GM12878 (cell line): ENCODE data around the gene CACNG1. TPM values are rescaled to one million over a fixed set of nuclear protein-coding genes. Genes with fewer than 3 reads are reported as not detected.

Experiments
- ATAC-seq: fragments of 200-7000 bp; cut with Tn5 transposase; 3 replicates; pipeline ENCODE4 v1.9.1; 2020; ENCODE audit warnings: mild to moderate bottlenecking, moderate library complexity
- BruUV-seq: library from RNA; stranded (reverse); fragments of 400-500 nt; replicated peaks from 2 replicates; lab custom pipeline; 2021; lab: Mats Ljungman, UMichigan
- CTCF ChIA-PET: fragments of 300-600 bp; sonication (Branson Sonifier 250); formaldehyde crosslinking; extraction: SDS; loops from one replicate; lab custom pipeline; 2021; ENCODE audit warnings: inconsistent platforms; lab: Yijun Ruan, JAX
- POLR2A ChIA-PET: fragments of 350-600 bp; formaldehyde crosslinking; extraction: SDS; loops from one replicate; lab custom pipeline; 2021; ENCODE audit warnings: inconsistent platforms; lab: Charles Lee
- RAD21 ChIA-PET: fragments of 300-600 bp; sonication (Branson Sonifier 250); formaldehyde crosslinking; loops from one replicate; lab custom pipeline; 2023; ENCODE audit warnings: antibody characterized with exemption; ENCODE audit not compliant: unreplicated experiment; lab: Charles Lee
- SMC1A ChIA-PET: fragments of 300-600 bp; sonication (Branson Sonifier 250); formaldehyde crosslinking; loops from one replicate; lab custom pipeline; 2023; ENCODE audit not compliant: unreplicated experiment, uncharacterized antibody; lab: Charles Lee
- DNase-seq: peaks from one replicate; pipeline ENCODE4 v3.0.0-alpha.2; 2011; ENCODE audit warnings: low read depth, low spot score
- FAIRE-seq: peaks from 3 replicates; lab custom pipeline; 2011; peaks lifted over from hg19 to GRCh38; lab: Jason Lieb, UNC
- H2AFZ ChIP-seq: 2 replicates; pipeline ENCODE4 v1.6.0; 2011; ENCODE audit warnings: low read depth, low read length, control low read depth; ENCODE audit not compliant: control insufficient read depth
- H3K27ac ChIP-seq: 2 replicates; pipeline ENCODE4 v1.5.1; 2011; ENCODE audit warnings: control low read depth; ENCODE audit not compliant: control insufficient read depth, insufficient read depth
- H3K27me3 ChIP-seq, 2 experiments: replicated peaks in 1 of 2; 2 replicates each; pipeline versions ENCODE4 v1.6.0 to v1.6.1; 2011; ENCODE audit warnings: low read length in 1 of 2; ENCODE audit not compliant: control insufficient read depth in 2 of 2, insufficient read depth in 2 of 2
- H3K36me3 ChIP-seq, 2 experiments: 2 replicates each; pipeline ENCODE4 v1.5.1; 2011; ENCODE audit warnings: low read length in 1 of 2; ENCODE audit not compliant: control insufficient read depth in 2 of 2, insufficient read depth in 2 of 2
- H3K4me1 ChIP-seq: 2 replicates; pipeline ENCODE4 v1.6.1; 2011; ENCODE audit warnings: mild to moderate bottlenecking, low read length, moderate library complexity, mixed read lengths; ENCODE audit not compliant: control insufficient read depth, insufficient read depth
- H3K4me2 ChIP-seq: 2 replicates; pipeline ENCODE4 v1.6.0; 2011; ENCODE audit warnings: control low read depth; ENCODE audit not compliant: control insufficient read depth, insufficient read depth
- H3K4me3 ChIP-seq: fragments of 200-600 bp; sonication (generic); 2 replicates; pipeline ENCODE4 v1.5.1; 2016
- H3K79me2 ChIP-seq: 2 replicates; pipeline ENCODE4 v1.6.0; 2011; ENCODE audit warnings: low read length; ENCODE audit not compliant: control insufficient read depth, insufficient read depth
- H3K9ac ChIP-seq: 2 replicates; pipeline ENCODE4 v1.8.0; 2011; ENCODE audit warnings: low read length, control low read depth, mixed read lengths; ENCODE audit not compliant: control insufficient read depth, insufficient read depth
- H3K9me3 ChIP-seq: replicated peaks from 3 replicates; pipeline ENCODE4 v1.5.1; 2011; ENCODE audit warnings: mild to moderate bottlenecking, low read length; ENCODE audit not compliant: control insufficient read depth, insufficient read depth
- H4K20me1 ChIP-seq: 2 replicates; pipeline ENCODE4 v1.6.0; 2011; ENCODE audit not compliant: control insufficient read depth, insufficient read depth
- DPF2 ChIP-seq: fragments of 450-650 bp; IDR thresholded peaks from 2 replicates; pipeline ENCODE4 v1.6.1; 2017; ENCODE audit warnings: mild to moderate bottlenecking
- EED ChIP-seq: sonication (generic); IDR thresholded peaks from 2 replicates; pipeline ENCODE4 v1.6.1; 2016; ENCODE audit warnings: antibody characterized with exemption, low read depth
- EP300 ChIP-seq, 2 experiments: fragments of 150-350 bp in 1 of 2; IDR thresholded peaks; 2 replicates each; pipeline ENCODE4 v1.6.1; 2011 to 2012; ENCODE audit warnings: low read depth in 2 of 2, low read length in 2 of 2, borderline replicate concordance in 1 of 2, improper control_type of control experiment in 1 of 2, inconsistent platforms in 1 of 2; ENCODE audit not compliant: control insufficient read depth in 1 of 2
- ETV6 ChIP-seq, 2 experiments: fragments of 450-650 bp in 1 of 2; IDR thresholded peaks in 1 of 2; conservative IDR thresholded peaks in 1 of 2; 2 replicates each; pipeline ENCODE4 v1.6.1; 2014; ENCODE audit warnings: antibody characterized with exemption in 1 of 2, borderline replicate concordance in 1 of 2, low read depth in 1 of 2, mild to moderate bottlenecking in 1 of 2, moderate library complexity in 1 of 2
- IKZF2 ChIP-seq, 2 experiments: fragments of 450-650 bp; IDR thresholded peaks; 2 replicates each; pipeline ENCODE4 v1.6.1; 2017; ENCODE audit warnings: mild to moderate bottlenecking in 2 of 2, moderate library complexity in 2 of 2
- KDM1A ChIP-seq: fragments of 200-600 bp; sonication (generic); IDR thresholded peaks from 2 replicates; pipeline ENCODE4 v1.6.1; 2016; ENCODE audit warnings: borderline replicate concordance
- RBBP5 ChIP-seq: fragments of 200-600 bp; sonication (generic); conservative IDR thresholded peaks from 2 replicates; pipeline ENCODE4 v1.6.1; 2016
- RUNX3 ChIP-seq: IDR thresholded peaks from 2 replicates; pipeline ENCODE4 v1.6.1; 2012; ENCODE audit warnings: low read length, inconsistent platforms
- SMC3 ChIP-seq: IDR thresholded peaks from 2 replicates; pipeline ENCODE4 v1.6.1; 2011; ENCODE audit warnings: low read length, improper control_type of control experiment, borderline replicate concordance
- SPI1 ChIP-seq: IDR thresholded peaks from 2 replicates; pipeline ENCODE4 v1.6.1; 2011; ENCODE audit warnings: low read depth, mild to moderate bottlenecking, low read length, moderate library complexity, borderline replicate concordance; ENCODE audit not compliant: insufficient read depth
- TCF12 ChIP-seq: IDR thresholded peaks from 2 replicates; pipeline ENCODE4 v1.6.1; 2011; ENCODE audit warnings: low read depth, mild to moderate bottlenecking, low read length
- TCF3 ChIP-seq: IDR thresholded peaks from 2 replicates; pipeline ENCODE4 v1.6.1; 2012; ENCODE audit warnings: low read depth, mild to moderate bottlenecking, low read length, borderline replicate concordance; ENCODE audit not compliant: insufficient read depth
- WRNIP1 ChIP-seq: IDR thresholded peaks from 2 replicates; pipeline ENCODE4 v1.6.1; 2011; ENCODE audit warnings: low read depth, low read length, improper control_type of control experiment, borderline replicate concordance
- ZNF24 ChIP-seq: fragments of 450-650 bp; IDR thresholded peaks from 2 replicates; pipeline ENCODE4 v1.6.1; 2017; ENCODE audit warnings: antibody characterized with exemption, mild to moderate bottlenecking
- WGBS: methylation state at CpG from one replicate; pipeline ENCODE4 v1.1.6; 2016; ENCODE audit warnings: low lambda C conversion rate; ENCODE audit not compliant: insufficient replicate concordance, insufficient coverage; ENCODE audit errors: missing lambda C conversion rate; 5-methylcytosine and 5-hydroxymethylcytosine counted together
- in situ Hi-C: fragments of 300-500 bp; cut with MboI; formaldehyde crosslinking; loops from 9 replicates; pipeline ENCODE4 v1.14.3; 2018; ENCODE audit warnings: mixed read lengths
- intact Hi-C: fragments of 100-400 bp; cut with micrococcal nuclease; formaldehyde crosslinking; loops from one replicate; pipeline ENCODE4 v1.14.2; 2022; ENCODE audit not compliant: unreplicated experiment
- polyA plus RNA-seq, 11 experiments: library from polyadenylated mRNA; depleted of rRNA in 4 of 11; unstranded in 6 of 11; stranded (reverse) in 5 of 11; fragments of >200 nt; fragmentation: Nextera tagmentation in 4 of 11; fragmentation: Illumina TruSeq in 1 of 11; extraction: Ambion mirVana in 4 of 11; extraction: Trizol in 1 of 11; gene quantifications; 1 replicate in 1 of 11; 2 replicates in 10 of 11; pipeline versions ENCODE4 v1.2.1 to v1.2.3, GENCODE V29; 2011 to 2016; ENCODE audit warnings: inconsistent platforms in 2 of 11, missing spikeins in 2 of 11, low read depth in 1 of 11
- total RNA-seq, 4 experiments: library from RNA; depleted of rRNA in 3 of 4; stranded (reverse); fragments of >200 nt in 3 of 4; fragmentation: Illumina TruSeq in 1 of 4; extraction: Trizol in 1 of 4; gene quantifications; 2 replicates each; pipeline versions ENCODE4 v1.2.1 to v1.2.3, GENCODE V29; 2013 to 2021
- TF ChIP-seq, protein P1 (sequence below): fragments of 450-650 bp; IDR thresholded peaks from 2 replicates; pipeline ENCODE4 v1.6.1; 2016; ENCODE audit warnings: mild to moderate bottlenecking
- TF ChIP-seq, protein P2 (sequence below): IDR thresholded peaks from 2 replicates; pipeline ENCODE4 v1.6.1; 2011; ENCODE audit warnings: borderline replicate concordance, low read depth, mild to moderate bottlenecking, moderate library complexity, low read length; ENCODE audit not compliant: insufficient read depth, poor library complexity, severe bottlenecking
- TF ChIP-seq, protein P3 (sequence below): IDR thresholded peaks from 2 replicates; pipeline ENCODE4 v1.6.1; 2011; ENCODE audit warnings: mild to moderate bottlenecking, low read depth, low read length, moderate library complexity; ENCODE audit not compliant: insufficient replicate concordance

Gene CACNG1
- total and polyA plus RNA-seq, 10 of the 15 experiments (the other 5 are each of a cell fraction or from before 2014, with no cell fraction given): not detected

DNA sequence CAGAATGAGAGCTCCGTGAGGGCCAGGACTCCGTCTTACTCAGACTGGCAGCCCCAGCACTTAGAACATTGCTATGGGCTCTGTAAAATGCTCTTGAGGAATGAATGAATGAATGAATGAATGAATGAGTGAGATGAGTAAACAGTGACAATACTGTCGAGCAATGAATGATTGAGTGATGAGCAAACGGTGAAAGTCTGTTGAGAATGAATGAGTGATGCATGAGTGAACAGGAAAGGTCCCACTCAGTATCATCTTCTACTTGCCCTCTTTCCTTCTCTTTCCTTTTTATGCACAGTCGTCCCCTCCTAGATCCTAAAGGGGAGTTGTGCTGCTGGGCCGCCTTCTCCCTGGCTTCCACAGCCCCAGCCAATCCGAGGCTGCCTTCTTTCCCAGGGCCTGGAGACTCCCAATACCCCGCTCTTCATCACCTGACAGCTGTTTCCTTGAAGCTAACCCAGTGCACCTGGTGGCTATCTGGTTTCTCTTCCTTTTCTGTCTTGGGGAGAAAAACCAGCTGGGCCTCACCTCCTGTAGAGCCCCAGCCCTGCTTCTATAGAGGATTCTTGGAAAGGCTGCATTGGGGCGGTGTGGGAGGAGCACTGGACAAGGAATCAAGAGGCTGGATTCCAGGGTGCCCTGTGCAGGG lies 32.7 kb upstream of the CACNG1 start:
- Histone ChIP-seq H2AFZ (no peak overlapping the region), H3K27ac (no peak overlapping the region), H3K27me3 (no peaks in the 10 kb centered on the region), H3K4me1 (peaks cover 8% of the 10 kb centered on the region), H3K79me2 (no peaks in the 10 kb centered on the region), H3K4me3 (no peak overlapping the region), H3K4me2 (no peak overlapping the region), H3K9me3 (no peaks in the 10 kb centered on the region), H3K9ac (no peak overlapping the region), H4K20me1 (no peaks in the 10 kb centered on the region), H3K36me3 (no peaks in the 10 kb centered on the region)
- in situ Hi-C loops (no loop called here), intact Hi-C loops (no loop called here)
- FAIRE-seq (no peak), ATAC-seq (peak; percentile 84), DNase-seq (no peak)
- ChIA-PET RAD21 (no interaction called here), SMC1A (interaction anchor here (0.6 to 2.0 kb wide), 2 partner anchors 70 to 752 kb away, joined by 3 to 5 read pairs; no protein-coding TSS in a partner anchor), CTCF (interaction anchor here (1.4 kb wide), 1 partner anchor 37 kb away, joined by 3 read pairs; no protein-coding TSS in a partner anchor), POLR2A (no interaction called here)
- TF ChIP-seq TCF3 (peak; percentile 99), SMC3 (no peak), EED (peak; percentile 80; the same call in 1 of the 2 replicates), WRNIP1 (no peak), DPF2 (peak; percentile 25; the same call in 1 of the 2 replicates), ZNF24 (peak; percentile 96), EP300 (IDR thresholded peaks at IDR 0.05; ENCODE audit: borderline replicate concordance in 1 of 2, control insufficient read depth in 1 of 2, low read depth in 2 of 2, low read length in 2 of 2) (peak in 1 of 2 experiments; percentile 43; a peak in 1 of 4 replicates), IKZF2 (IDR thresholded peaks at IDR 0.05) (peak; percentile 47 to 66), ETV6 (conservative IDR thresholded peaks at IDR 0.05 in 1 of 2, IDR thresholded peaks at IDR 0.05 in 1 of 2; ENCODE audit: borderline replicate concordance in 1 of 2, low read depth in 1 of 2) (peak in 1 of 2 experiments; percentile 18; a peak in 1 of 4 replicates), SPI1 (peak; percentile 83), RUNX3 (peak; percentile 37; the same call in 1 of the 2 replicates), RBBP5 (no peak), KDM1A (no peak), TCF12 (peak; percentile 99)
- TF ChIP-seq, protein P1, sequence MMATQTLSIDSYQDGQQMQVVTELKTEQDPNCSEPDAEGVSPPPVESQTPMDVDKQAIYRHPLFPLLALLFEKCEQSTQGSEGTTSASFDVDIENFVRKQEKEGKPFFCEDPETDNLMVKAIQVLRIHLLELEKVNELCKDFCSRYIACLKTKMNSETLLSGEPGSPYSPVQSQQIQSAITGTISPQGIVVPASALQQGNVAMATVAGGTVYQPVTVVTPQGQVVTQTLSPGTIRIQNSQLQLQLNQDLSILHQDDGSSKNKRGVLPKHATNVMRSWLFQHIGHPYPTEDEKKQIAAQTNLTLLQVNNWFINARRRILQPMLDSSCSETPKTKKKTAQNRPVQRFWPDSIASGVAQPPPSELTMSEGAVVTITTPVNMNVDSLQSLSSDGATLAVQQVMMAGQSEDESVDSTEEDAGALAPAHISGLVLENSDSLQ: peak; percentile 55; the same call in 1 of the 2 replicates
- TF ChIP-seq, protein P2, sequence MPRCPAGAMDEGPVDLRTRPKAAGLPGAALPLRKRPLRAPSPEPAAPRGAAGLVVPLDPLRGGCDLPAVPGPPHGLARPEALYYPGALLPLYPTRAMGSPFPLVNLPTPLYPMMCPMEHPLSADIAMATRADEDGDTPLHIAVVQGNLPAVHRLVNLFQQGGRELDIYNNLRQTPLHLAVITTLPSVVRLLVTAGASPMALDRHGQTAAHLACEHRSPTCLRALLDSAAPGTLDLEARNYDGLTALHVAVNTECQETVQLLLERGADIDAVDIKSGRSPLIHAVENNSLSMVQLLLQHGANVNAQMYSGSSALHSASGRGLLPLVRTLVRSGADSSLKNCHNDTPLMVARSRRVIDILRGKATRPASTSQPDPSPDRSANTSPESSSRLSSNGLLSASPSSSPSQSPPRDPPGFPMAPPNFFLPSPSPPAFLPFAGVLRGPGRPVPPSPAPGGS: peak; percentile 83
- TF ChIP-seq, protein P3, sequence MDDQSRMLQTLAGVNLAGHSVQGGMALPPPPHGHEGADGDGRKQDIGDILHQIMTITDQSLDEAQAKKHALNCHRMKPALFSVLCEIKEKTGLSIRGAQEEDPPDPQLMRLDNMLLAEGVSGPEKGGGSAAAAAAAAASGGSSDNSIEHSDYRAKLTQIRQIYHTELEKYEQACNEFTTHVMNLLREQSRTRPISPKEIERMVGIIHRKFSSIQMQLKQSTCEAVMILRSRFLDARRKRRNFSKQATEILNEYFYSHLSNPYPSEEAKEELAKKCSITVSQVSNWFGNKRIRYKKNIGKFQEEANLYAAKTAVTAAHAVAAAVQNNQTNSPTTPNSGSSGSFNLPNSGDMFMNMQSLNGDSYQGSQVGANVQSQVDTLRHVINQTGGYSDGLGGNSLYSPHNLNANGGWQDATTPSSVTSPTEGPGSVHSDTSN: peak; percentile 86
- WGBS: 18% methylated on average over 9 of the region's 9 CpGs
- BruUV-seq: no TSS peak
